Measurements from ENCODE around the gene CEACAM3. TPM values are rescaled to one million over a fixed set of nuclear protein-coding genes. Genes with fewer than 3 reads are reported as not detected.
A peak's percentile ranks its signal among the peaks of the same experiment; 100 is the strongest.

CEACAM3 gene
- polyA plus RNA-seq, 3 donors, result 5.9 to 11.8 (median 11.3) TPM

GRCh38 chr19:41845001-41845050 lies 48.4 kb downstream of the CEACAM3 start, which contains the start of gene DMRTC2:
Gene DMRTC2, plus strand, starts transcription at chr19:41845042. Its CDS starts 2,387 bp downstream, at chr19:41847429.
- H2AFZ ChIP-seq (ENCODE audit: insufficient read depth, low read depth, low read length, poor library complexity, severe bottlenecking), result no peak within 1 kb of the TSS
- Mint-ChIP-seq H3K27me3 (ENCODE audit: low read depth in 3 of 3) (peaks cover 2 to 9% (median 7%) of the 10 kb centered on the region in 3 donors), H3K4me1 (peaks cover 7% of the 10 kb centered on the region), H3K27ac (peak within 1 kb of the TSS in 2 of 7 donors; percentile 24 to 30), H3K9me3 (peaks cover 0 to 10% (median 5%) of the 10 kb centered on the region in 7 donors), H3K4me3 (no peak within 1 kb of the TSS), H3K36me3 (no peaks in the 10 kb centered on the region)
- TF ChIP-seq CTCF (IDR thresholded peaks at IDR 0.05), result no peak
- no peaks in the 10 kb centered on the region for H3K9me3 ChIP-seq (replicated peaks in 1 of 2; ENCODE audit: control insufficient read depth in 1 of 2, insufficient read depth in 1 of 2, low read length in 2 of 2)
- H3K27ac ChIP-seq (ENCODE audit: low read depth in 1 of 2, low read length in 2 of 2), result no peak within 1 kb of the TSS
- no peaks in the 10 kb centered on the region for H4K20me1 ChIP-seq (ENCODE audit: insufficient read depth, low read length)
- H3K27me3 ChIP-seq (ENCODE audit: control insufficient read depth in 2 of 2, insufficient read depth in 2 of 2, low read length in 2 of 2), result no peaks in the 10 kb centered on the region
- 91% methylated on average over 3 of the region's 3 CpGs for WGBS (ENCODE audit: insufficient coverage)
- no peak for DNase-seq
- no peak within 1 kb of the TSS for H3K4me3 ChIP-seq (replicated peaks in 1 of 3; ENCODE audit: low read depth in 2 of 3, low read length in 3 of 3)
- H3K9ac ChIP-seq (ENCODE audit: insufficient read depth, low read length, poor library complexity, severe bottlenecking), result no peak within 1 kb of the TSS
- no peak within 1 kb of the TSS for H3K4me2 ChIP-seq (replicated peaks; ENCODE audit: extremely low read depth, low read length, poor library complexity, severe bottlenecking)
- H3K4me1 ChIP-seq (ENCODE audit: control insufficient read depth in 1 of 2, insufficient read depth in 2 of 2, low read length in 2 of 2), result peaks cover 7 to 8% of the 10 kb centered on the region in 2 donors
- no peaks in the 10 kb centered on the region for H3K36me3 ChIP-seq (replicated peaks in 1 of 2; ENCODE audit: control insufficient read depth in 1 of 2, insufficient read depth in 2 of 2, low read length in 2 of 2)
- H3K79me2 ChIP-seq (ENCODE audit: insufficient read depth, low read length), result no peaks in the 10 kb centered on the region
- intact Hi-C loops (cut with micrococcal nuclease), result no loop called here

- no peak overlapping the region for H3K4me2 ChIP-seq (replicated peaks; ENCODE audit: extremely low read depth, low read length, poor library complexity, severe bottlenecking)
- H3K4me1 ChIP-seq (ENCODE audit: control insufficient read depth in 1 of 2, insufficient read depth in 2 of 2, low read length in 2 of 2), result peaks cover 5% of the 10 kb centered on the region in 2 donors
- WGBS (ENCODE audit: insufficient coverage), result 100% methylated on average over 2 of the region's 23 CpGs
- Mint-ChIP-seq H3K4me1 (peaks cover 4% of the 10 kb centered on the region), H3K4me3 (no peak overlapping the region), H3K9me3 (peaks cover 0 to 10% (median 5%) of the 10 kb centered on the region in 7 donors), H3K27me3 (ENCODE audit: low read depth in 3 of 3) (peaks cover 2 to 9% (median 7%) of the 10 kb centered on the region in 3 donors), H3K27ac (peak overlapping the region in 1 of 7 donors; percentile 24), H3K36me3 (no peaks in the 10 kb centered on the region)
- no peak for TF ChIP-seq CTCF (IDR thresholded peaks at IDR 0.05)
- DNase-seq, result no peak
- no peaks in the 10 kb centered on the region for H3K36me3 ChIP-seq (replicated peaks in 1 of 2; ENCODE audit: control insufficient read depth in 1 of 2, insufficient read depth in 2 of 2, low read length in 2 of 2)
- H3K9me3 ChIP-seq (replicated peaks in 1 of 2; ENCODE audit: control insufficient read depth in 1 of 2, insufficient read depth in 1 of 2, low read length in 2 of 2), result no peaks in the 10 kb centered on the region
- no peak overlapping the region for H3K9ac ChIP-seq (ENCODE audit: insufficient read depth, low read length, poor library complexity, severe bottlenecking)
- H3K27me3 ChIP-seq (ENCODE audit: control insufficient read depth in 2 of 2, insufficient read depth in 2 of 2, low read length in 2 of 2), result no peaks in the 10 kb centered on the region
- no peaks in the 10 kb centered on the region for H4K20me1 ChIP-seq (ENCODE audit: insufficient read depth, low read length)
- intact Hi-C loops (cut with micrococcal nuclease), result no loop called here
- H3K4me3 ChIP-seq (replicated peaks in 1 of 3; ENCODE audit: low read depth in 2 of 3, low read length in 3 of 3), result no peak overlapping the region
- no peak overlapping the region for H2AFZ ChIP-seq (ENCODE audit: insufficient read depth, low read depth, low read length, poor library complexity, severe bottlenecking)
- H3K79me2 ChIP-seq (ENCODE audit: insufficient read depth, low read length), result no peaks in the 10 kb centered on the region
- no peak overlapping the region for H3K27ac ChIP-seq (ENCODE audit: low read depth in 1 of 2, low read length in 2 of 2)
Measured at GRCh38 chr19:41845051-41845590, 48.7 kb downstream of the CEACAM3 start.
